Central memory CD8-positive, alpha-beta T cell (primary cell): ENCODE results near the gene PRR36.
A peak's percentile ranks its signal among the peaks of the same experiment; 100 is the strongest.

Source experiments
- ATAC-seq: fragments of 150-1000 bp; cut with Tn5 transposase; replicated peaks from 2 replicates; pipeline ENCODE4 v1.10.0; 2022; ENCODE audit warnings: mild to moderate bottlenecking, moderate FRiP score, moderate number of reproducible peaks; ENCODE audit not compliant: poor library complexity, severe bottlenecking; ENCODE audit errors: extremely low read depth
- DNase-seq, 2 donors: peaks; one replicate each; pipeline ENCODE4 v3.0.0; 2021; ENCODE audit warnings: low spot score in 2 of 2
- H3K27ac Mint-ChIP-seq: one replicate; pipeline ENCODE4 v1.8.0; 2022; ENCODE audit warnings: low read depth, mild to moderate bottlenecking, moderate library complexity, mixed read lengths
- H3K27me3 Mint-ChIP-seq: one replicate; pipeline ENCODE4 v1.8.0; 2022; ENCODE audit warnings: mixed read lengths
- H3K36me3 Mint-ChIP-seq: one replicate; pipeline ENCODE4 v1.8.0; 2022; ENCODE audit warnings: mild to moderate bottlenecking, moderate library complexity, mixed read lengths; ENCODE audit not compliant: insufficient read depth
- H3K4me1 Mint-ChIP-seq: one replicate; pipeline ENCODE4 v1.8.0; 2022; ENCODE audit warnings: mixed read lengths
- H3K4me3 Mint-ChIP-seq: one replicate; pipeline ENCODE4 v1.8.0; 2022; ENCODE audit warnings: mild to moderate bottlenecking, moderate library complexity, mixed read lengths
- H3K9me3 Mint-ChIP-seq: one replicate; pipeline ENCODE4 v1.8.0; 2022; ENCODE audit warnings: mixed read lengths

The PRR36 gene

GRCh38 chr19:7845390-7846154 is 28.6 kb downstream of the PRR36 start:
- Mint-ChIP-seq H3K9me3 (no peaks in the 10 kb centered on the region), H3K27me3 (no peaks in the 10 kb centered on the region), H3K27ac (no peak overlapping the region), H3K4me3 (no peak overlapping the region), H3K36me3 (no peaks in the 10 kb centered on the region), H3K4me1 (no peaks in the 10 kb centered on the region)
- DNase-seq (no peak), ATAC-seq (no peak)

GRCh38 chr19:7844951-7845350 is 29.2 kb downstream of the PRR36 start:
- no peak for ATAC-seq
- H3K4me3 Mint-ChIP-seq, result no peak overlapping the region
- no peaks in the 10 kb centered on the region for H3K36me3 Mint-ChIP-seq
- no peaks in the 10 kb centered on the region for H3K27me3 Mint-ChIP-seq
- no peak overlapping the region for H3K27ac Mint-ChIP-seq
- no peaks in the 10 kb centered on the region for H3K4me1 Mint-ChIP-seq
- H3K9me3 Mint-ChIP-seq, result no peaks in the 10 kb centered on the region
- no peak for DNase-seq

- Mint-ChIP-seq H3K27ac (no peak overlapping the region), H3K4me1 (no peaks in the 10 kb centered on the region), H3K4me3 (no peak overlapping the region), H3K27me3 (no peaks in the 10 kb centered on the region), H3K9me3 (no peaks in the 10 kb centered on the region), H3K36me3 (no peaks in the 10 kb centered on the region)
- ATAC-seq (no peak), DNase-seq (no peak)
Observed at GRCh38 chr19:7844405-7844804, 29.8 kb downstream of the PRR36 start.

- ATAC-seq (no peak), DNase-seq (no peak)
- Mint-ChIP-seq H3K4me3 (no peak overlapping the region), H3K9me3 (no peaks in the 10 kb centered on the region), H3K36me3 (no peaks in the 10 kb centered on the region), H3K27ac (no peak overlapping the region), H3K27me3 (no peaks in the 10 kb centered on the region), H3K4me1 (no peaks in the 10 kb centered on the region)
Observed at GRCh38 chr19:7843521-7843920, 30.7 kb downstream of the PRR36 start.

- Mint-ChIP-seq H3K36me3 (no peaks in the 10 kb centered on the region), H3K9me3 (no peaks in the 10 kb centered on the region), H3K4me1 (no peaks in the 10 kb centered on the region), H3K27ac (no peak overlapping the region), H3K27me3 (no peaks in the 10 kb centered on the region), H3K4me3 (no peak overlapping the region)
- no peak for DNase-seq
- no peak for ATAC-seq
Observed at GRCh38 chr19:7842661-7843294, 31.4 kb downstream of the PRR36 start.

GRCh38 chr19:7841751-7842660 is 32.2 kb downstream of the PRR36 start:
- H3K4me1 Mint-ChIP-seq, result no peaks in the 10 kb centered on the region
- no peak overlapping the region for H3K27ac Mint-ChIP-seq
- ATAC-seq, result no peak
- no peaks in the 10 kb centered on the region for H3K27me3 Mint-ChIP-seq
- no peaks in the 10 kb centered on the region for H3K36me3 Mint-ChIP-seq
- no peaks in the 10 kb centered on the region for H3K9me3 Mint-ChIP-seq
- no peak overlapping the region for H3K4me3 Mint-ChIP-seq
- no peak for DNase-seq

- ATAC-seq (no peak), DNase-seq (no peak)
- Mint-ChIP-seq H3K36me3 (no peaks in the 10 kb centered on the region), H3K27me3 (no peaks in the 10 kb centered on the region), H3K4me1 (no peaks in the 10 kb centered on the region), H3K4me3 (no peak overlapping the region), H3K27ac (no peak overlapping the region), H3K9me3 (no peaks in the 10 kb centered on the region)
Observed at GRCh38 chr19:7840629-7841028, 33.6 kb downstream of the PRR36 start.

GRCh38 chr19:7839476-7839875 is 34.7 kb downstream of the PRR36 start:
- no peak overlapping the region for H3K4me3 Mint-ChIP-seq
- peaks cover 3% of the 10 kb centered on the region for H3K36me3 Mint-ChIP-seq
- H3K9me3 Mint-ChIP-seq, result no peaks in the 10 kb centered on the region
- no peaks in the 10 kb centered on the region for H3K27me3 Mint-ChIP-seq
- H3K27ac Mint-ChIP-seq, result no peak overlapping the region
- ATAC-seq (no peak), DNase-seq (no peak)
- H3K4me1 Mint-ChIP-seq, result no peaks in the 10 kb centered on the region

- no peaks in the 10 kb centered on the region for H3K9me3 Mint-ChIP-seq
Observed at GRCh38 chr19:7833225-7834099, 40.7 kb downstream of the PRR36 start.

GRCh38 chr19:7832781-7833180 is 41.4 kb downstream of the PRR36 start:
- Mint-ChIP-seq H3K36me3 (peaks cover 7% of the 10 kb centered on the region), H3K27me3 (no peaks in the 10 kb centered on the region), H3K9me3 (no peaks in the 10 kb centered on the region), H3K4me3 (no peak overlapping the region), H3K4me1 (peaks cover 23% of the 10 kb centered on the region), H3K27ac (no peak overlapping the region)
- no peak for ATAC-seq
- DNase-seq, result no peak

More at GRCh38 chr19:7833225-7834099, 40.7 kb downstream of the PRR36 start:
- DNase-seq, result no peak
- H3K27ac Mint-ChIP-seq, result no peak overlapping the region
- no peak for ATAC-seq
- H3K4me1 Mint-ChIP-seq, result peaks cover 23% of the 10 kb centered on the region
- H3K4me3 Mint-ChIP-seq, result no peak overlapping the region
- H3K36me3 Mint-ChIP-seq, result peaks cover 7% of the 10 kb centered on the region
- no peaks in the 10 kb centered on the region for H3K27me3 Mint-ChIP-seq

GRCh38 chr19:7832009-7832408 is 42.2 kb downstream of the PRR36 start:
- no peak overlapping the region for H3K27ac Mint-ChIP-seq
- no peaks in the 10 kb centered on the region for H3K27me3 Mint-ChIP-seq
- peaks cover 23% of the 10 kb centered on the region for H3K4me1 Mint-ChIP-seq
- DNase-seq (no peak), ATAC-seq (no peak)
- peaks cover 7% of the 10 kb centered on the region for H3K36me3 Mint-ChIP-seq
- H3K4me3 Mint-ChIP-seq, result peak overlapping the region; percentile 82
- no peaks in the 10 kb centered on the region for H3K9me3 Mint-ChIP-seq

- Mint-ChIP-seq H3K4me3 (peak overlapping the region; percentile 82), H3K27ac (peak overlapping the region; percentile 49), H3K9me3 (no peaks in the 10 kb centered on the region), H3K27me3 (no peaks in the 10 kb centered on the region), H3K36me3 (peaks cover 7% of the 10 kb centered on the region), H3K4me1 (peaks cover 23% of the 10 kb centered on the region)
- no peak for ATAC-seq
- DNase-seq, result no peak
Observed at GRCh38 chr19:7831452-7831851, 42.7 kb downstream of the PRR36 start.
